ENCODE results near the gene SCPEP1. TPM values are rescaled to one million over a fixed set of nuclear protein-coding genes. Genes with fewer than 3 reads are reported as not detected.
"Not testable (repeated sequence)": the region's sequence is repeated elsewhere in the genome, so short reads cannot be mapped to it uniquely, and the experiment has no call there.

SCPEP1 gene
- total RNA-seq, 1 experiment from 2014 or later, result 44.5 TPM

DNA sequence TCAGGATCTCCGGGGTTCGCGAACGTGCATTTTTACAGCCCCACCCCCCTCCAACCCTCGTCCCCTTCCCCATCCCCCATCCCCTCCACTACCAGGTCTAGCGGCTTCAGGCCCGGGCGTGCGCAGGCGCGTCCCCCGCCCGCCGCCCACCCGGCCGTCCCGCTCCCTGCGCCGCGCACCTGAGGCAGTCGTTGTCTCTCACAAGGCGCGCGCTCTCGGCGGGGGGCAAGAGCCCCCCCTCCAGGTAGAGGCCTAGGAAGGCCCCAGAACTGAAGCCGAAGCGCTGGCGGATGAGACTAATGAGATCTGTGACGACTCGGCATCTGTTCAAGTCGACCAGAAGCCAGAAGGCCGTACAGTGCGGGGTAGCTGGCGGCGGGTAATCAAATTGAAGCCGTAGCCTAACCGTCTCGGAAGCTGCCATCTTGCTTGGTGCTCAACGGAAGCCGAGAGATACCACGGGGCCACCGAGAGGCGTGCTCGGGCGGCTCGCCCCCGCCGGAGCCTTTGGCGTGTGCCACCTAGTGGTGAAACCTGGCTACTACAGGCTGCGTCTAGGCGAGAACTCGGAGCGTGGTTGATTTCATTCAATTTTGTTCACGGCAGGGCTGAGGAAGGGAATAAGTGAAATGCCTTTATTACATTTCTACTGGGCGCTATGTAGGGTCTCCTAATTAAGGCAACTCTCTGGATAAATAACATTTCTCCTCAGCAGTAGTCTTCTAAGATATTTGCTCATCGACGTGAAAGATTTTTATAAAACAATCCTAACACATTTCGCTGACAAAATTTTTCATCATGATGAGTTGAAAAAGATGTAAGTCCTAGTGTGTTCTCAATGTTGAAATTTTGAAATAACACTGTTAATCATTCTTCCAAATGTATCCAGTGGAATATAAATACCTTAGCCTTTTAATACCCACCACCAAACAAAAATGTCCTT, 17.1 kb upstream of the SCPEP1 start, which contains the start of gene COIL:
Gene COIL, minus strand, starts transcription at position 455 of the 943 bp plus-strand sequence. Its CDS starts 31 bp downstream, at position 424.
- in situ Hi-C loops (cut with HindIII; ENCODE audit: low sequenced_read_pairs), result no loop called here
- peak; percentile 91 for DNase-seq (ENCODE audit: low spot score)

DNA sequence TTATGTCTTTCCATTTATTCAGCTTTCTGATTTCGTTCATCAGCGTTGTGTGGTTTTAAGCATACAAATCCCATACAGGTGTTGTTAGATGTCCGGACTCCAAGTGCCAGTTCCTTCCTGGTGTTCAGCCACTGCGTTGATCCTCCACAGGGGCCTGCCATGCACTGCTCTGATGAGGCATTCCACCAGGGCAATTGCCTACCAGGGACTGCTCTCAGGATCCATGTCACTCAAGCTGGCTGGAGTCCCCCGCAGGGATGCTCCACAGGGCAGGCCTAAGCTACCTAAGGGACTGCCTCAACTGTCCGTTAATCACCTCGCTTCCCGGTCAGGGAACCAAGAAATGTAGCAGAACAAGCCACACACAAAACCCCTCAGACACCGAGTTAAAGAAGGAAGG, 12.7 kb upstream of the SCPEP1 start:
- DNase-seq (ENCODE audit: low spot score); in situ Hi-C loops (cut with HindIII; ENCODE audit: low sequenced_read_pairs): not testable (repeated sequence)

DNA sequence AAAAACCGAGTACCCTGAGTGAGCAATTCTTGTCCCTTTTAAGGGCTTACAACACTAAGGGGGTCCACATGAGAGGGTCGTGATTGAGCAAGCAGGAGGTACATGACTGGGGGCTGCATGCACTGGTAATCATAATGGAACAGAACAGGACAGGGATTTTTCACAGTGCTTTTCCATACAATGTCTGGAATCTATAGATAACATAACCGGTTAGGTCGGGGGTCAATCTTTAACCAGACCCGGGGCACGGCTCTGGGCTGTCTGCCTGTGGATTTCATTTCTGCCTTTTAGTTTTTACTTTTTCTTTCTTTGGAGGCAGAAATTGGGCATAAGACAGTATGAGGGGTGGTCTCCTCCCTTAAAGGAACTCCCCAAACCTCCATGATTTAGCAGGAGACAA, 12.2 kb upstream of the SCPEP1 start:
- in situ Hi-C loops (cut with HindIII; ENCODE audit: low sequenced_read_pairs); DNase-seq (ENCODE audit: low spot score): not testable (repeated sequence)

DNA sequence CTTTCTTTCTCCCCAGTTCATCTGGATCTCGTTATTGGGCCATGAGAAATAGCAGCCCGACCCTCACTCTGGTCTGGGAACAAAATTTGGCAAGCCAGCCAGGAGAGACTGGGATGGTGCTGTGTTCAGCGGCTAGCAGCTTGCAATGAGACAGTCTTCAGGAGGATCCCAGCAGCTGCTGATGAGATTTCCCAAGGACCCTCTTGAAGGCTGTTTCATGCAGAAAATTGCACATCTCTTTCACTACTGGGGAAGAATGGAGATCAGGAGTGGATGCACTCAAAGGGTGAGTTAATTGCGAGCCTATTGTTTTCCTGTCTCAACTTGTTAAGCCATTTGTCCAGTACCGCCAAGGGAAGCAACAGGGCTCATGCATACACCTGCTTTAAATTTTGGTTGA, 11.6 kb upstream of the SCPEP1 start:
- in situ Hi-C loops (cut with HindIII; ENCODE audit: low sequenced_read_pairs), result no loop called here
- DNase-seq (ENCODE audit: low spot score), result no peak

DNA sequence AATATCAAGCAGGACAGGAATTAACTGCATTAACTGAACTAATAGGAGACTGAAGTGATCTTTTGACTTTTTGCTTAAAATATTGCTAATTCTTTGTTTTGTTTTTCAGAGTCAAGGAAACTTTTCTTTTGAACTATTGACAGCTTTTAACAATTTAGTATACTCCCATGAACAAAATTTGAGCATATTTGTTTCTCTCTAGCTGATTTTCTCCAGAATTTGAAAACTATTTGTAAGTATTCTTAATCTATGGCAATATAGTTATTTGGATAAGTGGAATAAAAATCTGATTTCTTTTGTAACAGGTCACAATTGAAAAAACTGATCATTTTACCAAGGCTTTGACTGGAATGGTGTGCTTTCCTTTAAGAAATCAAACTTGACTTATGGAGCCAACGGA, 7.0 kb upstream of the SCPEP1 start:
- no peak for DNase-seq (ENCODE audit: low spot score)
- in situ Hi-C loops (cut with HindIII; ENCODE audit: low sequenced_read_pairs), result no loop called here

DNA sequence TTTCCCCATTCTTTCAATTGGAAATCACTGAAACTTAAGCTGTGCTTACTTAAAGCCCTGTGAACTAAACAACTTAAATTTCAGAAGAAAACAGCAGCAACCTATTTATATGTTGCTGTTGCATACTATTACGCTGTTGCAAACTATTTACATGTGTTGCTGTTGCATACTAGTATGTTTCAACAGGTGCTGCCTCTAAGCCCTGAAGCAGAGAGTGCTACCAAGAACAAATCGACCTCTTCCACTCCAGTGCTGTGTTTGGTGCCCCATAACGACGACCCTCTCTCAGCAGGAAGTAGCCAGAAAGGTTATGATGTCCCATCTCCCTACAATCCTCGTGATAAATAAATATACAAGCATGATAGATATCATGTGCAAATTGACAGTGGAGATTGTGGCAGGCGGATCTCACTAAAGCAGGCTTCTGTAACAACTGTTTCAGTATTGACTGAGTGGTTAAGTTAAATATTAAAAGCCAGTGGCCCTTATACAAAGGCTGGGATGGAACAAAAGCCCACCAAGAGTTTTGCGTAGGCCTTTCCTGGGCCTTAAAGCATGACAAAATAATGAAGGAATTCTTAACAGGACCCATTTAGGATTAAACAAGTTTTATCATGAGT, 5.7 kb upstream of the SCPEP1 start:
- DNase-seq (ENCODE audit: low spot score), result no peak
- in situ Hi-C loops (cut with HindIII; ENCODE audit: low sequenced_read_pairs), result no loop called here

DNA sequence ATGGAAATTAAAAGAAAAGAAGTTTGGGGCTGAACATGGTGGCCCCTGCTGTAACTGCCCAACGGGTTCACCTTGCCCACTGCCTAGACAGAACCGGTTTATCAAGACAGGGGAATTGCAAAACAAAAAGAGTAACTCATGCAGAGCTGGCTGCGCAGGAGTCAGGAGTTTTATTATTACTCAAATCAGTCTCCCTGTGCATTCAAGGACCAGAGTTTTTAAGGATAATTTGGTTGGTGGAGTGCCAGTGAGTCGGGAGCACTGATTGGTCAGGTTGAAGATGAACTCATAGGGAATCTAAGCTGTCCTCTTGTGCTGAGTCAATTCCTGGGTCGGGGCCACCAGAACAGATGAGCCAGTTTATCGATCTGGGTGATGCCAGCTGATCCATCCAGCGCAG, 4.4 kb upstream of the SCPEP1 start:
- no peak for DNase-seq (ENCODE audit: low spot score)
- in situ Hi-C loops (cut with HindIII; ENCODE audit: low sequenced_read_pairs), result no loop called here

DNA sequence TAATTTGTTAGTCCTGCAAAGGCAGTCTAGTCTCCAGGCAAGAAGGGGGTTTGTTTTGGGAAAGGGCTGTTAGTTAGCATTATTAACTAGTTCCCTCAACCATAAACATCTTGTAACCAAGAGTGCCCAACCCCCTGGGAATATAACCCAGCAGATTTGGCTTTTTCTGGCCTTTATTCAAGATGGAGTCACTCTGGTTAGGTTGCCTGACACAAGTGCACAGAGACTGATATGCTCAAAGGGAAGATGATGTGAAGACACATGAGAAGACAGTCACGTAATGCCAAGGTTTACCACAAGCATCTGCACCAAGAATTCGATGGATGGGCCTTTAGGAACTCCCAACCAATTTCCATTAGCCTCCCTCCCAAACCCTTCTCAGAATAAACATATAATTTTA, 3.9 kb upstream of the SCPEP1 start:
- in situ Hi-C loops (cut with HindIII; ENCODE audit: low sequenced_read_pairs), result no loop called here

DNA sequence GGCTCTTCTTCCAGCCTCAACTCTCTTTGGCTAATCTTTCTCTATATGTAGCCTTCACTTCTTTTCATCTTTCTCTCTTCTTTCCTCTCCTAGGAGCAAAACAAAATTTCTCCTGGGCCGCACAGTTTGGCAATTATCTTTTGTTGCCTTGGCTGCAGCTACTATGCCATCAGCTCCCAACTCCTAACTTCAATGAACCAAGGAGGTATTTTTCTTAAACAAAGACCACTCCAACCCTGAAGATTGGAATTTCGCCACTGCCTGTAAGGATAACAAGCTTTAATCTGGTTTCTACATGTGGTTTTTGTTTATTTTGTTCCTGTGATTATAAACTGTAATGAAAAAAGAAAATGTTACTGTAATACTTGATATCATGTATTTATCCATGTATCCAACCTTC, 2.3 kb upstream of the SCPEP1 start:
- DNase-seq (ENCODE audit: low spot score), result no peak
- in situ Hi-C loops (cut with HindIII; ENCODE audit: low sequenced_read_pairs), result no loop called here

More for the DNA sequence above, 3.9 kb upstream of the SCPEP1 start:
- DNase-seq (ENCODE audit: low spot score), result no peak

DNA sequence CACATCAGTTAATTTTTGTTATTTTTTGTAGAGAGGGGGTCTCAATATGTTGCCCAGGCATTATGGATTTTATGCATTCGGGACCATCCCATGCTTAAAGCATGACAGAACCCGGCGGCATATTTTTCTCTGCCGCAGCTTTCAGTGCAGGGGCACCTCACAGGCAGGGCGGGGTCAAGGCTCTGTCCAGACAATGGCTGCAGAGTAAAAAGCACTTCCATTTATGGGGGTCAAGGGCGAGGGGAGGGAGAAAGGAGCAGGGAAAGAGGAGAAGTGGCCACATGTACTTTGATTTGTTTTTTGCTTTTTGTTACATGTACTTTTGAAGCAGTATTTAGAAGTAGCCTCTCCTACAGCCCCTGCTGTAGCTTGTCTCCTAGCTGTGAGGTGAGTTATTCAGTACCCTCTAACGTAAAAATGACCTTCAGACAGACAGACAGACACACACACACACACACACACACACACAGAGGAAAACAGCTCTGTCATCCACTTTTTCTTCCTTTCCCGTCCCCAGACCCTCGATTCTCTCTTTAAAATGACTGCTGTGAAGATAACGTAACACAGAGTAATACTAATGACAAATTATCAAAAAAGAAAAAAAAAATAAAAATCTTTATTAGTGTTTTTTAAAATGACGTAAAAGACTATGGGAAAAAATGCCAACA, 856 bp upstream of the SCPEP1 start:
- DNase-seq (ENCODE audit: low spot score), result no peak
- in situ Hi-C loops (cut with HindIII; ENCODE audit: low sequenced_read_pairs), result no loop called here

DNA sequence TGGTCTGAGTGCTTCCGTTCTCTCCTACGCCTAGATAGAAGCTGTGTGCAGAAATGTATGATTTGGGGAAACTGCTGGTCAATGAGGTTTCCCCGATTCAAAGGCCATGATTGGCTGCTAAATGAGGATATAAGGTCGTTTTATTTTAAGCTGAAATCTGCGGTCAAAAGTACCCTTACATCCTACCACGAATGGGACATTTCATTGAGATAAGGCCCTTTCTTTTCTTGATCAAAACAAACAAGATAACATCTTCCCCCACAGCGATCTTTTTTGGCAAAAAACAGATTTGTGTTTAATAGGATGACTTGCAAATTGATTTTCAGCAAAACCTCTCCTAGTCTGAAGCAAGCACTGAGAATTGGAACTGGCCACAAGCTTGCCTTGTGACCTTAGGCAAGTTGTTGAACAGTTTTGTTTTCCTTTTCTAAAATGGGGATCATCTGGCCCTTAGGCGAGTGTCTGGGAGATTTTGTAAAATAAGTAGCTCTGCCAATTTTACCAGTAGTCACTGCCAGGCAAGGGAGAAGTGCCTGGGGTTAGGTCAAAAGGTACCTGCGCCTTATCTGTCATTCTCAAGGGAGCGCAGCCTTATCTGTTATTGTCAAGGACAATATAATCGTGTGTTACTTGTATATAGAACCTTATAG, 635 bp downstream of the SCPEP1 start:
- DNase-seq (ENCODE audit: low spot score), result peak; percentile 50
- in situ Hi-C loops (cut with HindIII; ENCODE audit: low sequenced_read_pairs), result no loop called here

DNA sequence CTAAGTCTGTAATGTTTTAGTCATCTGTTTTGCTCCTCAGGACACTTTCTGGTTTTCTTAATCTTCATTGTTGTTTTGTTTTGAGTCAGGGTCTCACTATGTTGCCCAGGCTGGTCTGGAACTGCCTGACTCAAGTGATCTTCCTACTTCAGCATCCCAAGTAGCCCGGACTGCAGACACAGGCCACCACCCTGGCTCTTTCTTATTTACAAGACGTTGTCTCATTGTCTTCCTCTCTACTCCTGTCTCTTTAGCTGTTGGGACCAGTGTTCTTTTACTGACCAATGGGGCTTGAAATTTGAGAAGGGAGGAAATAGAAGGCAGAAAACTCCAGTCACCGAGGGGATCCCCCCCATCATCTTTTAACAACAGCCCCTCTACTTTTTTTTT, 1.2 kb downstream of the SCPEP1 start:
- no peak for DNase-seq (ENCODE audit: low spot score)
- in situ Hi-C loops (cut with HindIII; ENCODE audit: low sequenced_read_pairs), result no loop called here

DNA sequence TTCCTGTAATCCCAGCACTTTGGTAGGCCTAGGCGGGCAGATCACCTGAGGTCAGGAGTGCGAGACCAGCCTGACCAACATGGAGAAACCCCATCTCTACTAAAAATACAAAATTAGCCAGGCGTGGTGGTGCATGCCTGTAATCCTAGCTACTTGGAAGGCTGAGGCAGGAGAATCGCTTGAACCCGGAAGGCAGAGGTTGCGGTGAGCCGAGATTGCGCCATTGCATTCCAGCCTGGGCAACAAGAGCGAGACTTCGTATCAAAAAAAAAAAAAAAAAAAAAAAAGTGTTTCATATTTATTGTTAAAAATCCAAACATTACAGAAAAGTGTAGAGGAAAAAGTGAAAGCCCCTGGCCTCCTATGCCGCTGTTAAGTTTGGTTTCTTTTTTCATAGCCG, 2.6 kb downstream of the SCPEP1 start:
- in situ Hi-C loops (cut with HindIII; ENCODE audit: low sequenced_read_pairs); DNase-seq (ENCODE audit: low spot score): not testable (repeated sequence)

DNA sequence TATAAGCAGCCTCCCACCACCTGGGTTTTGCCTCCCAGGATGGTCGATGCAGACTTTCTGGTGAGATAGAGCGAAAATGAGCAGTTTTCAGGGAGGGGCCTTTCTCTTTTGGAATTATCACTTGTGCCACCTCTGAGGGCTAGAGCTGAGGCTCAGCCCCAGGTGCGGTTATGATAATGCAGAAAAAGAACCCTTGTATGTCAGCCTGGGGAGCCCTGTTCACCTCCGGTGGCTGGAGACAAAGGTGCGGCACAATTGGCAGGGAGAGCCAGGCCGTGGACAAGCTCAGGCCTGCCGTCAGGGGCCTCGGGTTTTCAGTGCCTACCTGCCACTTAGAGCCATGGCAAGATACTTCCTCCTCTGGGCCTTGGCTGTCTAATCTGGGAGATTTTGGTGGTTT, 4.4 kb downstream of the SCPEP1 start:
- DNase-seq (ENCODE audit: low spot score), result no peak
- in situ Hi-C loops (cut with HindIII; ENCODE audit: low sequenced_read_pairs), result no loop called here

DNA sequence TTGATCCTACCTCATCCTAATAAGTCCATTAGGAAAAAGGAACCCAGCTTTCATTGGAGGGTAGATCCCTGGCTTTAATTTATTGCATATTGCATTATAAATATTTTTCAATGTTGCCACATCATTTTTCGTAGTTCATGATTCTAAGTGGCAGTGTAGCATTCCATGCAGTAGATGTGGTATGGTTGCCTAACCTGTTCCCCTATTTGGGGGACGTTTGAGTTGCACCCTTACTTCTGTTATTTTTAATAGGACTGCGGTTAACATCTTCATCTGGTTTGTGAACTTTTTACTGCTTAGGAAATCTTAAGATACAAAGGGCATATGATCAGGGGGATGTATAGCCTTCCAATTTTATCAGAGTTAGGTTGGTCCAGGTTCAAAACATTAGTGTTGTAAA, 5.4 kb downstream of the SCPEP1 start:
- in situ Hi-C loops (cut with HindIII; ENCODE audit: low sequenced_read_pairs), result no loop called here
- no peak for DNase-seq (ENCODE audit: low spot score)

DNA sequence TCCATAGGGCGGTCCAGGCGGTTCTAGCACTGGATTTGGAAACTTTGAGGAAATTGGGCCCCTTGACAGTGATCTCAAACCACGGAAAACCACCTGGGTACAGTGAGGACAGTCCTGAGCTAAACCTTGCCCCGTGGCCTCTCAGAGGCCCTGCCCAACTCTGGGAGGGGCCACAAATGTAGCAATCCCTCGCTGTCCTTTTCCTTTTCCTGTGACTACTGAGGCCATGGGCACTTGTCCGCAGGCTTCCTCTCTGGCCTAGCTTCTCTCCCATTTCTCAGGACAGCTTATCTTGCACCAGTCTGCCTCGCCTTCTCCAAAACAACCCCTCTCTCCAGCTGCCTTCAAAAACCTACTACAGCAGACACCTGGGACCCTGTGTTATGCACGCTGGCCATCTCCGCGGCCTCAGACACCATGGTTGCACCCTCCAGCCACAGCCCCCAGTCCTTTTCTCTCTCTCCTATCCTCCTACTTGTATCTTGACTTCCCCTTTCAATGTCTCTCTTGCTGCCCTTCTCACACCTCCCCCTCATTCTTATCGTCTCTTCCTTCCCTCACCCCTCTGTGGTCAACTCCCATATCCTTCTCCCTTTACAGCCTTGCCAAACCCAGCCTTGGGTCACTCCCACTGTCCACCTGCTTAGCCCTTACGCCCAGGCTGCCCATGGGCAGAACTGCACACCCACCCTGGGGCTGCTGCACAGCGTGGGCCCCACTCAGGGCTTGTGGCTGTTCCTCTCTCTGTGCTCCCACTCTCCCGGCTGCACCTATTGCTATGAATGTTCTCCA, 7.6 kb downstream of the SCPEP1 start:
- in situ Hi-C loops (cut with HindIII; ENCODE audit: low sequenced_read_pairs), result no loop called here
- DNase-seq (ENCODE audit: low spot score), result no peak

DNA sequence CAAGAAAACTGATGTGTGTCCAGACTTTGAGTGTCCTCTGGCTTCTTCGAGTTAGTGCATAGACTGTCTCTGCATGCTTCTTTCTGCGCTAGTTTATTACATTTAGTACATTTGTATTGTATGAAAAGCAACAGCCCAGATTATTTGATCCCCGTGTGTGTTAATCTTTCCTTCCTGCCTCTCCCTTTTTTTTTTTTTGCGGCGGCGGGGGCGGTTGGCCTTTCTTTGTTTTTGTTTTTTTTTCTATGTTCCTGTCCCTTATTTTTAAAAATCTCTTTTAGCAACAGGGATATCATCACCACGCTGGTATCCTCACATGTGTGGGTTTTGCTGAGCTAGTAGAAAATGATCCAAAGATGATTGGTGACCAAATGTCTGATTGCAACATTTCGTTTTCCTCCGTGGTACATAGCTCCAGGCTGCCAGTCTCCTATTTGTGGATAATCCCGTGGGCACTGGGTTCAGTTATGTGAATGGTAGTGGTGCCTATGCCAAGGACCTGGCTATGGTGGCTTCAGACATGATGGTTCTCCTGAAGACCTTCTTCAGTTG, 9.4 kb downstream of the SCPEP1 start:
- in situ Hi-C loops (cut with HindIII; ENCODE audit: low sequenced_read_pairs), result no loop called here

DNA sequence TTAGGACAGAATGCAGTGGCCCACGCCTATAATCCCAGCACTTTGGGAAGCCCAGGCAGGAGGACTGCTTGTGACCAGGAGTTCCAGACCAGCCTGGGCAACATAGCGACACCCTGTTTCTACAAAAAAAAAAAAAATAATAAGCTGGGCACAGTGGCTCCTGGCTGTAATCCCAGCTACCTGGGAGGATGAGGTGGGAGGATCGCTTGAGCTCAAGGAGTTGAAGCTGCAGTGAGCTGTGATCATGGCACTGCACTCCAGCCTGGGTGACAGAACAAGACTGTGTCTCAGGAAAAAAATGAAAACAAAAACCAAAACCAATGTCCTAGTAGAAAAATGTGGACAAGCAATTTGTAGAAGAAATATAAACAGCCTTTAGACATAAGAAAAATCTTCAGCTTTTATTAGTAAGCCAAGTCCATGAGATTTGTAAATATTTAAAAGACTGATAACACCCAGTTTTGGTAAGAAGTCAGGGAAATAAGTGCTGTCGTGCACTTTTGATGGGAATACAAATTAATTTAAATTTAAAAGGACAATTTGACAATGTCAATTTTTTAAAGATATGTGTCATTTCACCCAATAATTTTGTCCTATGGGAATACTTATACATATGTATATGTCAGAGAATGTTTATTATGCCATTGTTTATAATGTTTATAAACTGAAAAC, 11.1 kb downstream of the SCPEP1 start:
- in situ Hi-C loops (cut with HindIII; ENCODE audit: low sequenced_read_pairs), result no loop called here
- no peak for DNase-seq (ENCODE audit: low spot score)

More for the DNA sequence above, 9.4 kb downstream of the SCPEP1 start:
- no peak for DNase-seq (ENCODE audit: low spot score)
